Neural cell (in vitro differentiated cells): ENCODE data around the gene DCC. TPM values are rescaled to one million over a fixed set of nuclear protein-coding genes. Genes with fewer than 3 reads are reported as not detected.

Source experiments
- H2AFZ ChIP-seq: fragments of 200-600, 300-800 bp; sonication (generic), shearing (Covaris generic); 2 replicates; pipeline ENCODE4 v1.6.0; 2014; ENCODE audit warnings: low read depth, mild to moderate bottlenecking, antibody characterized with exemption, low read length, moderate library complexity
- H3F3A ChIP-seq: fragments of 200-600 bp; shearing (Covaris generic); 2 replicates; pipeline ENCODE4 v1.6.1; 2016; ENCODE audit warnings: mild to moderate bottlenecking, moderate library complexity, mixed read lengths, antibody characterized with exemption, low read length; ENCODE audit not compliant: insufficient read depth, poor library complexity, severe bottlenecking
- H3K27ac ChIP-seq: fragments of 200-600, 300-800 bp; sonication (generic), shearing (Covaris generic); 2 replicates; pipeline ENCODE4 v1.5.1; 2014; ENCODE audit warnings: mild to moderate bottlenecking, low read length, moderate library complexity
- H3K27me3 ChIP-seq: fragments of 300-800, 200-600 bp; sonication (generic), shearing (Covaris generic); 2 replicates; pipeline ENCODE4 v1.6.0; 2014; ENCODE audit warnings: mild to moderate bottlenecking, low read depth, low read length, moderate library complexity; ENCODE audit not compliant: insufficient read depth
- H3K36me3 ChIP-seq: fragments of 300-800, 200-600 bp; sonication (generic), shearing (Covaris generic); 2 replicates; pipeline ENCODE4 v1.5.1; 2014; ENCODE audit warnings: mild to moderate bottlenecking, antibody characterized with exemption, low read length, moderate library complexity; ENCODE audit not compliant: insufficient read depth
- H3K4me2 ChIP-seq: fragments of 300-800, 200-600 bp; sonication (generic), shearing (Covaris generic); 2 replicates; pipeline ENCODE4 v1.6.0; 2014; ENCODE audit warnings: mild to moderate bottlenecking, low read length
- H3K4me3 ChIP-seq: fragments of 300-800, 200-600 bp; sonication (generic), shearing (Covaris generic); 2 replicates; pipeline ENCODE4 v1.5.1; 2014; ENCODE audit warnings: mild to moderate bottlenecking, low read length, moderate library complexity
- H3K79me2 ChIP-seq: fragments of 200-600 bp; shearing (Covaris generic); replicated peaks from 2 replicates; pipeline ENCODE4 v1.6.0; 2014; ENCODE audit warnings: mild to moderate bottlenecking, low read length, moderate library complexity; ENCODE audit not compliant: insufficient read depth
- H3K9ac ChIP-seq: fragments of 300-800, 200-600 bp; sonication (generic), shearing (Covaris generic); 2 replicates; pipeline ENCODE4 v1.6.1; 2016; ENCODE audit warnings: mild to moderate bottlenecking, low read length, mixed read lengths
- H3K9me2 ChIP-seq: fragments of 200-600 bp; shearing (Covaris generic); 2 replicates; pipeline ENCODE4 v1.6.1; 2016; ENCODE audit warnings: mild to moderate bottlenecking, low read length, mixed read lengths; ENCODE audit not compliant: insufficient read depth
- H3K9me3 ChIP-seq: fragments of 200-600, 300-800 bp; sonication (generic), shearing (Covaris generic); 2 replicates; pipeline ENCODE4 v1.6.1; 2016; ENCODE audit warnings: mild to moderate bottlenecking, mixed run types, low read length, moderate library complexity, mixed read lengths
- H4K20me1 ChIP-seq: fragments of 200-600 bp; shearing (Covaris generic); 2 replicates; pipeline ENCODE4 v1.6.1; 2016; ENCODE audit warnings: mild to moderate bottlenecking, mixed run types; ENCODE audit not compliant: insufficient read depth
- CTCF ChIP-seq: fragments of 450-650 bp; IDR thresholded peaks from 2 replicates; pipeline ENCODE4 v1.5.1; 2014; ENCODE audit warnings: antibody characterized with exemption, mild to moderate bottlenecking, moderate library complexity; ENCODE audit not compliant: poor library complexity, severe bottlenecking
- EP300 ChIP-seq: fragments of 450-650 bp; conservative IDR thresholded peaks from 2 replicates; pipeline ENCODE4 v1.6.1; 2014; ENCODE audit warnings: antibody characterized with exemption, mild to moderate bottlenecking, moderate library complexity; ENCODE audit not compliant: poor library complexity, severe bottlenecking
- EZH2 ChIP-seq: fragments of 200-600, 300-800 bp; shearing (Covaris generic), sonication (generic); IDR thresholded peaks from 2 replicates; pipeline ENCODE4 v1.6.1; 2014; ENCODE audit warnings: antibody characterized with exemption, low read length, borderline replicate concordance, mild to moderate bottlenecking; ENCODE audit not compliant: insufficient read depth, poor library complexity, severe bottlenecking
- MXI1 ChIP-seq: fragments of 450-650 bp; conservative IDR thresholded peaks from 2 replicates; pipeline ENCODE4 v1.6.1; 2014; ENCODE audit warnings: antibody characterized with exemption, mild to moderate bottlenecking; ENCODE audit not compliant: poor library complexity, severe bottlenecking
- POLR2AphosphoS5 ChIP-seq: IDR thresholded peaks from 2 replicates; pipeline ENCODE4 v1.6.1; 2012
- RAD21 ChIP-seq: fragments of 450-650 bp; conservative IDR thresholded peaks from 2 replicates; pipeline ENCODE4 v1.6.1; 2014; ENCODE audit warnings: antibody characterized with exemption, mild to moderate bottlenecking, moderate library complexity
- SMC3 ChIP-seq: fragments of 450-650 bp; conservative IDR thresholded peaks from 2 replicates; pipeline ENCODE4 v1.6.1; 2014; ENCODE audit warnings: antibody characterized with exemption, mild to moderate bottlenecking, moderate library complexity; ENCODE audit not compliant: poor library complexity
- TAF1 ChIP-seq: IDR thresholded peaks from 2 replicates; pipeline ENCODE4 v1.6.1; 2012; ENCODE audit warnings: low read depth
- polyA plus RNA-seq: library from polyadenylated mRNA; depleted of rRNA; stranded (reverse); fragments of >200 nt; gene quantifications from 2 replicates; pipeline ENCODE4 v1.2.3, GENCODE V29; 2014
- TF ChIP-seq, protein P1 (sequence below): IDR thresholded peaks from 2 replicates; pipeline ENCODE4 v1.6.1; 2012; ENCODE audit warnings: borderline replicate concordance

The DCC gene
- polyA plus RNA-seq, 1 donor from 2014 or later = 40.7 TPM

GRCh38 chr18:53443336-53443735, 1103.3 kb downstream of the DCC start:
- H3K27me3 ChIP-seq = no peaks in the 10 kb centered on the region

GRCh38 chr18:53443831-53444230, 1103.8 kb downstream of the DCC start:
- Histone ChIP-seq H3K4me3 (no peak overlapping the region), H2AFZ (no peak overlapping the region), H3K9me3 (no peaks in the 10 kb centered on the region), H3K9ac (no peak overlapping the region), H3K4me2 (no peak overlapping the region), H3F3A (no peaks in the 10 kb centered on the region), H4K20me1 (no peaks in the 10 kb centered on the region), H3K27me3 (no peaks in the 10 kb centered on the region), H3K9me2 (no peaks in the 10 kb centered on the region), H3K36me3 (no peaks in the 10 kb centered on the region), H3K79me2 (no peaks in the 10 kb centered on the region), H3K27ac (no peak overlapping the region)
- no peak for TF ChIP-seq EP300
- TF ChIP-seq SMC3 = no peak
- TF ChIP-seq, protein P1, sequence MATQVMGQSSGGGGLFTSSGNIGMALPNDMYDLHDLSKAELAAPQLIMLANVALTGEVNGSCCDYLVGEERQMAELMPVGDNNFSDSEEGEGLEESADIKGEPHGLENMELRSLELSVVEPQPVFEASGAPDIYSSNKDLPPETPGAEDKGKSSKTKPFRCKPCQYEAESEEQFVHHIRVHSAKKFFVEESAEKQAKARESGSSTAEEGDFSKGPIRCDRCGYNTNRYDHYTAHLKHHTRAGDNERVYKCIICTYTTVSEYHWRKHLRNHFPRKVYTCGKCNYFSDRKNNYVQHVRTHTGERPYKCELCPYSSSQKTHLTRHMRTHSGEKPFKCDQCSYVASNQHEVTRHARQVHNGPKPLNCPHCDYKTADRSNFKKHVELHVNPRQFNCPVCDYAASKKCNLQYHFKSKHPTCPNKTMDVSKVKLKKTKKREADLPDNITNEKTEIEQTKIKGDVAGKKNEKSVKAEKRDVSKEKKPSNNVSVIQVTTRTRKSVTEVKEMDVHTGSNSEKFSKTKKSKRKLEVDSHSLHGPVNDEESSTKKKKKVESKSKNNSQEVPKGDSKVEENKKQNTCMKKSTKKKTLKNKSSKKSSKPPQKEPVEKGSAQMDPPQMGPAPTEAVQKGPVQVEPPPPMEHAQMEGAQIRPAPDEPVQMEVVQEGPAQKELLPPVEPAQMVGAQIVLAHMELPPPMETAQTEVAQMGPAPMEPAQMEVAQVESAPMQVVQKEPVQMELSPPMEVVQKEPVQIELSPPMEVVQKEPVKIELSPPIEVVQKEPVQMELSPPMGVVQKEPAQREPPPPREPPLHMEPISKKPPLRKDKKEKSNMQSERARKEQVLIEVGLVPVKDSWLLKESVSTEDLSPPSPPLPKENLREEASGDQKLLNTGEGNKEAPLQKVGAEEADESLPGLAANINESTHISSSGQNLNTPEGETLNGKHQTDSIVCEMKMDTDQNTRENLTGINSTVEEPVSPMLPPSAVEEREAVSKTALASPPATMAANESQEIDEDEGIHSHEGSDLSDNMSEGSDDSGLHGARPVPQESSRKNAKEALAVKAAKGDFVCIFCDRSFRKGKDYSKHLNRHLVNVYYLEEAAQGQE = no peak
- TF ChIP-seq MXI1 = no peak
- no peak for TF ChIP-seq POLR2AphosphoS5
- TF ChIP-seq RAD21 = no peak
- no peak for TF ChIP-seq EZH2
- no peak for TF ChIP-seq CTCF
- TF ChIP-seq TAF1 = no peak

More at GRCh38 chr18:53443336-53443735, 1103.3 kb downstream of the DCC start:
- no peak overlapping the region for H3K4me3 ChIP-seq
- H3K9ac ChIP-seq = no peak overlapping the region
- no peaks in the 10 kb centered on the region for H3F3A ChIP-seq
- no peak overlapping the region for H2AFZ ChIP-seq
- no peak overlapping the region for H3K4me2 ChIP-seq
- H3K9me3 ChIP-seq = no peaks in the 10 kb centered on the region
- H3K36me3 ChIP-seq = no peaks in the 10 kb centered on the region
- no peaks in the 10 kb centered on the region for H3K9me2 ChIP-seq
- H4K20me1 ChIP-seq = no peaks in the 10 kb centered on the region
- H3K27ac ChIP-seq = no peak overlapping the region
- no peaks in the 10 kb centered on the region for H3K79me2 ChIP-seq
- TF ChIP-seq RAD21 (no peak), SMC3 (no peak), MXI1 (no peak), POLR2AphosphoS5 (no peak), EP300 (no peak), EZH2 (no peak)
